K562 (cell line): ENCODE data around the gene VWA5B1. TPM values are rescaled to one million over a fixed set of nuclear protein-coding genes. Genes with fewer than 3 reads are reported as not detected.

Experiments
- CLOCK ChIP-seq: fragments of 250-450 bp; sonication (Bioruptor Pico); IDR thresholded peaks from 2 replicates; pipeline ENCODE4 v1.4.0; 2020; ENCODE audit warnings: mild to moderate bottlenecking, moderate library complexity, borderline replicate concordance
- CREBBP ChIP-seq: IDR thresholded peaks from one replicate; pipeline ENCODE4 v1.6.1; 2012; ENCODE audit warnings: low read depth, mild to moderate bottlenecking, control low read depth, inconsistent platforms, low read length
- FIP1L1 ChIP-seq: fragments of 200-400 bp; formaldehyde crosslinking; IDR thresholded peaks from 2 replicates; pipeline ENCODE4 v1.6.1; 2018; ENCODE audit warnings: mild to moderate bottlenecking, low read depth, low read length; ENCODE audit not compliant: poor library complexity, severe bottlenecking
- FUS ChIP-seq: fragments of 200-400 bp; formaldehyde crosslinking; optimal IDR thresholded peaks from 2 replicates; pipeline ENCODE3; 2017; ENCODE audit warnings: low read depth, low read length
- TCF3 ChIP-seq: sonication (generic); formaldehyde crosslinking; IDR thresholded peaks from 2 replicates; pipeline ENCODE4 v1.4.0; 2020; ENCODE audit warnings: mild to moderate bottlenecking, missing genetic modification reagents
- ZNF407 ChIP-seq: fragments of 450-650 bp; IDR thresholded peaks from 2 replicates; pipeline ENCODE4 v1.6.1; 2016; ENCODE audit warnings: low read depth
- ZNF589 ChIP-seq: fragments of 200-800 bp; sonication (Bioruptor generic); IDR thresholded peaks from 2 replicates; pipeline ENCODE4 v1.6.1; 2016; ENCODE audit warnings: low read depth, missing genetic modification characterization, missing compliant biosample characterization
- polyA plus RNA-seq, 8 experiments: library from polyadenylated mRNA; depleted of rRNA in 4 of 8; stranded (reverse) in 5 of 8; unstranded in 3 of 8; fragments of >200 nt; fragmentation: Nextera tagmentation in 2 of 8; fragmentation: Illumina TruSeq in 1 of 8; extraction: Ambion mirVana in 2 of 8; extraction: Trizol in 1 of 8; gene quantifications; 2 replicates each; pipeline versions ENCODE4 v1.2.1 to v1.2.3, GENCODE V29; 2011 to 2014; ENCODE audit warnings: inconsistent platforms in 1 of 8, missing spikeins in 1 of 8
- total RNA-seq, 7 experiments: library from RNA; depleted of rRNA in 6 of 7; stranded (reverse); fragments of >200 nt in 6 of 7; fragmentation: Illumina TruSeq in 2 of 7; extraction: Trizol in 2 of 7; gene quantifications; 2 replicates each; pipeline versions ENCODE4 v1.2.1 to v1.2.3, GENCODE V29; 2011 to 2021; ENCODE audit warnings: low replicate concordance in 1 of 7
- TF ChIP-seq, protein P1 (sequence below): fragments of 150-350 bp; IDR thresholded peaks from 2 replicates; pipeline ENCODE4 v1.6.1; 2014; ENCODE audit warnings: low read depth, mild to moderate bottlenecking, low read length, borderline replicate concordance
- TF ChIP-seq, protein P2 (sequence below): fragments of 250-450 bp; sonication (Bioruptor Pico); IDR thresholded peaks from 2 replicates; pipeline ENCODE4 v1.8.0; 2022; ENCODE audit warnings: moderate library complexity, mild to moderate bottlenecking, inconsistent platforms
- TF ChIP-seq, protein P3 (sequence below): fragments of 450-650 bp; IDR thresholded peaks from 2 replicates; pipeline ENCODE4 v1.6.1; 2016; ENCODE audit warnings: missing biosample characterization, missing genetic modification characterization

The VWA5B1 gene
- total and polyA plus RNA-seq, 9 of the 15 experiments (the other 6 are each of a cell fraction or from before 2014, with no cell fraction given), result not detected

DNA sequence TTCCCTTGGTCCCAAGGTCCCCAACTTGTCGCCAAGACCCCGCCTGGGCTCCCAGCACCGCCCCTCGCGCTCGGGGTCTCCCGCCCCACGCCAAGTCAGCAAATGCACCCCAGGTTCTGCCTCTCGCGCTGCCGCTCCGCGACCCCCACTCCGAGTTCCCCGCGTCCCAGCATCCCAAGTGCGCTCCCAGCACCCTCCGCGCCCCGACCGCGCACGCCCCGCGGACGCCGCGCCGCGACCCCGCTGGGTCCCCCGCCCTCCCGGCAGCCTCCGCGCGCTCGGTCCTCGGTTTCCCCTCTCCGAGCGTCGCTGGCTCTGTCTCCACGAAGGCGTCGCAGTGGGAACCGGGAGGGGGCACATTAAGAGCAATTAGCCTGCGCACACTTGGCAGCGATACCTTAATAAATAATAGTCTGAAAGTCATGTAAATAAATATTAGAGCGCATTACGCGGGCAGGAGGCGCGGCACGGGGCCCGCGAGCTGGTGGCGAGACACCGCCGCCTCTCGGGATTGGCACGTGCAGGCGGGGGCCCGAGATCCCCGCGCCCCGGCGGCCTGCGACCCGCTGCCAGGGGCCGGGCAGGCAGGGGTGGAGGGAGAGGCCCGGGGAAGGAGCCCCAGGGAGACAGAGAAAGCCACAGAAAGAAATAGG, 75.9 kb downstream of the VWA5B1 start (continued):
- TF ChIP-seq, protein P1, sequence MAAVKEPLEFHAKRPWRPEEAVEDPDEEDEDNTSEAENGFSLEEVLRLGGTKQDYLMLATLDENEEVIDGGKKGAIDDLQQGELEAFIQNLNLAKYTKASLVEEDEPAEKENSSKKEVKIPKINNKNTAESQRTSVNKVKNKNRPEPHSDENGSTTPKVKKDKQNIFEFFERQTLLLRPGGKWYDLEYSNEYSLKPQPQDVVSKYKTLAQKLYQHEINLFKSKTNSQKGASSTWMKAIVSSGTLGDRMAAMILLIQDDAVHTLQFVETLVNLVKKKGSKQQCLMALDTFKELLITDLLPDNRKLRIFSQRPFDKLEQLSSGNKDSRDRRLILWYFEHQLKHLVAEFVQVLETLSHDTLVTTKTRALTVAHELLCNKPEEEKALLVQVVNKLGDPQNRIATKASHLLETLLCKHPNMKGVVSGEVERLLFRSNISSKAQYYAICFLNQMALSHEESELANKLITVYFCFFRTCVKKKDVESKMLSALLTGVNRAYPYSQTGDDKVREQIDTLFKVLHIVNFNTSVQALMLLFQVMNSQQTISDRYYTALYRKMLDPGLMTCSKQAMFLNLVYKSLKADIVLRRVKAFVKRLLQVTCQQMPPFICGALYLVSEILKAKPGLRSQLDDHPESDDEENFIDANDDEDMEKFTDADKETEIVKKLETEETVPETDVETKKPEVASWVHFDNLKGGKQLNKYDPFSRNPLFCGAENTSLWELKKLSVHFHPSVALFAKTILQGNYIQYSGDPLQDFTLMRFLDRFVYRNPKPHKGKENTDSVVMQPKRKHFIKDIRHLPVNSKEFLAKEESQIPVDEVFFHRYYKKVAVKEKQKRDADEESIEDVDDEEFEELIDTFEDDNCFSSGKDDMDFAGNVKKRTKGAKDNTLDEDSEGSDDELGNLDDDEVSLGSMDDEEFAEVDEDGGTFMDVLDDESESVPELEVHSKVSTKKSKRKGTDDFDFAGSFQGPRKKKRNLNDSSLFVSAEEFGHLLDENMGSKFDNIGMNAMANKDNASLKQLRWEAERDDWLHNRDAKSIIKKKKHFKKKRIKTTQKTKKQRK, result no peak
- TF ChIP-seq, protein P2, sequence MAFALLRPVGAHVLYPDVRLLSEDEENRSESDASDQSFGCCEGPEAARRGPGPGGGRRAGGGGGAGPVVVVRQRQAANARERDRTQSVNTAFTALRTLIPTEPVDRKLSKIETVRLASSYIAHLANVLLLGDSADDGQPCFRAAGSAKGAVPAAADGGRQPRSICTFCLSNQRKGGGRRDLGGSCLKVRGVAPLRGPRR (CRISPR knock-in tag), result no peak
- TF ChIP-seq ZNF589 (CRISPR knock-in tag) (no peak), ZNF407 (no peak), CLOCK (CRISPR knock-in tag) (no peak), TCF3 (CRISPR knock-in tag) (no peak), FIP1L1 (no peak), CREBBP (no peak), FUS (no peak)
- TF ChIP-seq, protein P3, sequence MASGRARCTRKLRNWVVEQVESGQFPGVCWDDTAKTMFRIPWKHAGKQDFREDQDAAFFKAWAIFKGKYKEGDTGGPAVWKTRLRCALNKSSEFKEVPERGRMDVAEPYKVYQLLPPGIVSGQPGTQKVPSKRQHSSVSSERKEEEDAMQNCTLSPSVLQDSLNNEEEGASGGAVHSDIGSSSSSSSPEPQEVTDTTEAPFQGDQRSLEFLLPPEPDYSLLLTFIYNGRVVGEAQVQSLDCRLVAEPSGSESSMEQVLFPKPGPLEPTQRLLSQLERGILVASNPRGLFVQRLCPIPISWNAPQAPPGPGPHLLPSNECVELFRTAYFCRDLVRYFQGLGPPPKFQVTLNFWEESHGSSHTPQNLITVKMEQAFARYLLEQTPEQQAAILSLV (tag), result no peak
